HG02884 (cell line): ENCODE measurements around the gene RALA.

Source experiments
- ATAC-seq: cut with Tn5 transposase; IDR thresholded peaks from one replicate; pipeline ENCODE4 v1.9.1; 2021; ENCODE audit warnings: mild to moderate bottlenecking, moderate library complexity; ENCODE audit not compliant: unreplicated experiment

RALA gene

DNA sequence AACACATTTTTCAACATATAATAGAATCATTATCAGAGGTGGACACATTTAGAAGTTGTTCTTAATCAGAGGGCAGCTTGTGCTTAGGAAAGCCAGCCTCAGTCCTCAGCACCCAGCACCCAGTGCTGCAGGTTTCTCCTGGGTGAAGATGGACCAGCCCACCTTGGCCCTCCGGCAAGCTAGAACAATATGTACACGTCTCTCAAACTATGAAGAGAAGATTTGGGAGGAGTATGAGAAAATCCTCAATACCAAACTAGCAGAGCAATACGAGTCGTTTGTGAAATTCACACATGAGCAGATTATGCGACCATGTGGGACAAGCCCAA, 13.5 kb upstream of the RALA start:
- ATAC-seq = no peak

DNA sequence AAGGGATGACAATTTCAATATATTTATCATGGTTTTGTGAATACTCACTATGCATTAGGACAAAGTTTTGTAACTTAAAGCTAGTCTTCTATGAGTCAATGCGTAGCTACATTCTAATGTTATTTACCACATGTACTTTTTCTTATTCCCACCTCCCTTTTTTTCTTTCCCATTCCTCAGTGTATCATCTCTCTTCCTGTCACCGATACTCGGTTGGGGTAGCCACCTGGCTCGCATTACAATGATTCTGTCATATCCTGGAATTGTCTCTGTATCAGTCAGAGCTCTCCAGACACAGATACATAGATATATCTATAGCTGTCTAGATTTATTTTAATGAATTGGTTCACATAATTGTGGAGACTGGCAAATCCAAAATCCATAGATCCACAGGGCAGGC, 9.8 kb upstream of the RALA start:
- no peak for ATAC-seq

DNA sequence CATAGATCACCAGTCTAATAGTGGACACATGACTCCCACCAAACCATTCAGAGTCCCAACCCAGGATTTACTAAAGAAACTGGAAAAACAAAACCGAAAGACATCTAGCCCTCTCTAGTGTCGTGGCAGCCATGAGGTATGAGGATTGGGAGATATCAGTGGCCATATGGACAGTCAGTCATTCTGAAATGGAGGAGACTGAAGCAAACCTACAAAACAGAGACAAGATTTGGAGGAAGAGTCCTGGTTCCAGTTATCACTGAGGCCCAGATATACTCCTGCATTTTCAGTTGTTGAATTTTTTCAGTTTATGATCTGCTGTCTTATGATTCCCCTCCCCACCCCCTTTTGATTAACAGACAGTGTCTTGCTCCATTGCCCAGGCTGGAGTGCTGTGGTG, 9.1 kb upstream of the RALA start:
- ATAC-seq = no peak

DNA sequence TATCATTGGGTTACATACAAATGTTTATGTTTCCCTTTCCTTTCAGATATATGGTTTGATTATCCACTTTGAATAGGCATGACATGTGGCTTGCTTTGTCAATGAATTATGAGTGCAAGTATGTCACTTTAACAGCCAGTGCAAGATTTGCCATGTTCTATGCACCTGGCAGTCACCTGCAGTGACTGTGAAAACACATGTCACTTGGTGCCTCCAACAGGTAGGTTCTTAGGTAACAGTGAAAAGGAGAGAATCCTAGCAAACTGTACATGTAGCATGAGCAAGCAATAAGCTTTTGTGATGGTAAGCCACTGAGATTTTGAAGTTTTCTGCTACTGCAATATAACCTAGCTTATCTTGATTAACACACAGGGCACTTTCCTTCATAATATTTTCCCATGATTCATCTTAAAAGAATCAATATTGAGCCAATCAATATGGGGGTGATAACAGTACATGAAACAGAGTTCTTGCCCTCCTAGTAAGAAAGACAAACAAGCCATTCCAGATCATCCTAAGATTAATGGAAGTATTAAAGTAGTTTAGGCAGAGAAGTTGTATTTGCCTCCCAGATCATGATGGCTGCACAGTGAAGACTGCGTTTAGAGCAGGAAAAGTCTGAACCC, 7.9 kb upstream of the RALA start:
- no peak for ATAC-seq

DNA sequence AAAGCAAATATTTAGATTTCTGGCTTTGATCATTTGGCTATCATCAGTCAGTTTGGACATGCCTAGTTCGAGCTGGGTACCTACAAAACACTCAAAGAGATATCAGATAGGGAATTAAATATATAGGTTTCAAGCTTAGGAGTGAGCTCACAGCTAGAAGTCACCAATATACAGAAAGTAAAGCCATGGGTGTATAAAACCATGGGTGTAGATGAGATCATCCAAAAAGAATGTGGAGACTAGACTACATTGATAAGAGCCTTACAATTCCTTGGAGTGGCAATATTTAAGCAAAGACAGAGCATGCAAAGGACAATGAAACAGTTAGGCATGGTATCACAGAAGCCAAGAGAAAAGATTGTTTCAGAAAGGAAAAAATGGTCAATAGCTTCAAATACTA, 7.2 kb upstream of the RALA start:
- ATAC-seq = no peak

DNA sequence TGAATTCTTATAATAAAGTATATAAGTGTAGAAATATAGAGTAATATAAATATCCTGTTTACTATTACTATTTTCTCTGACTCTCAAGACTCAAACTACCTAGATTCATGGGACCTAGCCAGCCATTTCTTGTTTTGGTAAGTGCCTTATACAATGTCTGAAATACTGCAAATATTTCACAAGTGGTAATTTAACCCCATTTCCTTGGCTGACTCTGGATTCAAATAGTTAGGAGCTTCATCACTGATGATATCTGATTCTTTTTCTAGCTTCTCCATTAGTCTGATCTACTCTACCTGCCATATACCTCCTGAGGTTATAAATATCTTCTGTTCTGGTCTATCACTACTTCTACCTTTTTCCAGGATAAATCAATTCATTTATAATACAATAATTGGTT, 6.4 kb upstream of the RALA start:
- ATAC-seq = no peak

DNA sequence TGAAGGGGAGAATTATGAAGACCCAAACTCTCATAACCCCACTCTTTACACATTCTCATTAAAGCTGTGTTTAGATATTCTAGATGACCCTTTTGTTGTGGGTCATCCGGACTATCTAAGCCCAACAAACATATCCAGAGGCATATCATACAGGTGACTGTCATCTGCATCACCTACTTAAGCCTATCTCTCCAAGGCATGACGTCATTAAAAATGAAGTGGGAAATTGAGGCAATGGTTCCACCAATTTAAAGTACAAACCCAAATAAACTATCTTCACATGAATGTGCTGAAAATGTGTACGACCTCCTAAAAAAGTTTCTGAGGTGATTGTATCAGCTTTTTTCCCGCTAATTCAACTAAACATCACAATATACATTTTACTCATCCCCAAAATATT, 4.5 kb upstream of the RALA start:
- ATAC-seq = no peak

DNA sequence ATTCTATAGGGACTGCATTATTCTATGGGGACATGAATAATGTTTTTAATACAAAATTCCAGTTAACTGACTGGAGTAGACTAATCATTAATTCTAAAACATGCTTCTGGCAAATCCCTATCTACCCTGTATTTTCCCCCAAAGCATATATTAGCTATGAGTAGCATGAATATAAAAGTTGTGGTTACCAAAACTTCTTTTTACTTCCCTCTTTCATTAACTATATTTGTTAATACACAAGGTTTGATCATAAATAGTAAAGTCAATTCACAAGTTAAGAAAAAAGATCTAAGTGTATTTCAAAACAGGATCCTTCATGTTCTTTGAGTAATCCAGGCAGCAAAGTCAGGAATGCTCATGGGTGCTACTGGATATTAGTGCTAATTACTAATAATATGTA, 2.9 kb upstream of the RALA start:
- ATAC-seq = no peak

DNA sequence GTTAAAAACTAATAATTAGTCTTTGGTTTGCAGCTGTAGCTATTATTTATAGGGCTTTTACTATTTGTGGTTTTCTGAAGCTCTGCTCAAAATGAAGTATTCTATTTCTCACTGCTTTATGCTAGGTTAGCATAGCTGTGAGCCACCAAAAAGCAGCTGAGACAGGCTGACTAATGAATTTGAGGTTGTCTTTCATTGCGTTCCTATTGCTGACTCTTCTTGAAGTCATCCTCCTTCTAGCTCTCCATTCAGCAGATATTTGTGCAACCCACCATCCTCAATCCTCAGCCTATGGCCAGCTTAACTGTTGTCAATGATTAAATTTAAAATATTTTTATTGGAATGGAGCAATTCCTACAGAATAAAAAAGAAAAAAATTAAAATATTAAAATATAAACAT, 2.1 kb upstream of the RALA start:
- no peak for ATAC-seq

DNA sequence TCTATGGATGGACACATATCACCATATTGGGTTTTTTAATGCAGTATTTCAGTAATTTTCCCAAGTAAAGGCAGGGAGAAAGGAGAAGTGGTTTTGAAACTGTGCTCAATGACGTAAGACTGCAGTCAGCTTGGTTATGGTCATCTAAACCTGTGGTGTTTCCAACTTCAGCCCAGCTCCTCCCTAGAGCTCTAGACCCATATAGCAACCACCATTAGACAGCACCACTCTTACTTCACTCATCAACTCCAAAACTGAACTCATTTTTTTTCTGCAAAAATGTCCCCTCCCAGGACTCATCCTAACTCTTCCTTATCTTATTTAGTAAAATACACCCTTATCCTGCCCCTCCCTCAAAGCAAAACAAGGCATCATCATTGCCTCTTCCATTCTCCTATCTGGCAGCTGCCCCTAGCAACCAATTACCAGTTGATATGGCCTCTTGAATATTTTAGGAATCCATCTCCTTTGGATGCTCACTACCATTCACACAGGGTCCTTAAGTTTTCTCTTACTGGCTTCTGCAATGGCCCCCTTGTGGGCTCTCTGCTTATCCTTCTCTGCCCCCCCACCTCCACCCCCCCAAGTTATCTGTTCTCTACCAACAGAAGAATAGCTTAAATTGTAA, 1.5 kb upstream of the RALA start:
- no peak for ATAC-seq

DNA sequence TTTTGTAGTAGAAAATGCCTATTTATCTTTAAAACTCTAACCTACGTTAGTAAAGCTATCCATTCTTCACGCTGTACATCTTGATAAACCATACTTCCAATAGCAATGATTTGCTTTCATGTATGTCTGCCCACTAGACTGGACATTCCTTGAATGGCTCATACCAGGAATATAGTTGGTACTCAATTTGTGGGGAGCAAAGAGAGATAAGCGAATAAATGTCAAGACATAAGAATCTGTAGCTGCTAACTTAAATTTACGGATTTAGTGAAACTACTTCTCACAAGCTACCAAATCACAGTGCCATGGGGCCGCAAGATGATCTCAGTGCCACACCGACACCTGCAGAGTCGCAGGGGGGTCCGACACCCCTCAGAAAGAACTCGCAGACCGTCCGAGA, 763 bp upstream of the RALA start:
- ATAC-seq = no peak

DNA sequence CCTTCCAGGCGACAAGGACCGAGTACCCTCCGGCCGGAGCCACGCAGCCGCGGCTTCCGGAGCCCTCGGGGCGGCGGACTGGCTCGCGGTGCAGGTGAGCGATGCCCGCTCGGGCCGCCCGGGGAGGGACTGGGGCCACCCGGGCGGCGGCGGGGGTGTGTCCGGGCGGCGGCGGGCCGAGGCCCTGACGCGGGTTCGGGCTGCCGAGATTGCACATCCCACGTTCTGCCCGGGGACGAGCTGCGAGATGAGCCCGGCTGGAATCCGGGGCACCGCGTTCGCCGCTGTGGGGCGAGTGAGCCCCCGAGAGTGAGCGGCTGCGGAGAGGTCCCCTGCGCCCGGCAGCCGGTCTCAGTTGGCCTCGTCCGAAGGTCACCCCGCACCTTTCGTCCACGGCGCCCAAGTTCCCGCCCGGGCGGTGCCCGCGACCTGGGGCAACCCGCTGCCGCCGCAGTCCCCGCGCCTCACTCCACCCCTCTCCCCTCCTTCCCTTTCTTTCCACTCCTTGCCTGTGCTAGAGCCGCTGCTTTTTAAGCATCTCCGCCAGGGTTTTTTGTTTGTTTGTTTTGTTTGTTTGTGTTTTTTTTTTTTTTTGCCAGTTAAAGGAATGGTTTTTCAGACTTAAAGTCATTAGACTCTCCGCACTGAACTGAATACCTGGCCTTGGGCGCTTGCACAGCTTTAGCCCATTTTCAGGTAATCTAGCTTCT, 515 bp downstream of the RALA start:
- peak; percentile 33 for ATAC-seq

DNA sequence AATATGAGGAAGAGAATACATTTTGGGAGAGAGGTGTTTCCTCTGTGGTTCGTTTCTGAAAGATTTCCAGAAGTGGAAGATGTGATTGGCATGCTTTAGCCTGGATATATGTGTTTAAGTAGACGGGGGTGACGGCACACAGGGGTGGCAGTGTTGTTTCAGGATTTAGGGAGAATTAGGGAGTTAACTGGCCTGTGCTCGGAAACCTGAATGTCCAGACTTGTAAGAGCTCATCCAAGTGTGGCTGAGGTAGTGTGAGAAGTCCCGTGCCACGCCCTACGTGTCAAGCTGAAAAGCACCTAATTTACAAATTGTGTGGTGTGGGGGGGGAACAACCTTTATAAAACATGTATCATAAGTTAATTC, 1.1 kb downstream of the RALA start:
- no peak for ATAC-seq

DNA sequence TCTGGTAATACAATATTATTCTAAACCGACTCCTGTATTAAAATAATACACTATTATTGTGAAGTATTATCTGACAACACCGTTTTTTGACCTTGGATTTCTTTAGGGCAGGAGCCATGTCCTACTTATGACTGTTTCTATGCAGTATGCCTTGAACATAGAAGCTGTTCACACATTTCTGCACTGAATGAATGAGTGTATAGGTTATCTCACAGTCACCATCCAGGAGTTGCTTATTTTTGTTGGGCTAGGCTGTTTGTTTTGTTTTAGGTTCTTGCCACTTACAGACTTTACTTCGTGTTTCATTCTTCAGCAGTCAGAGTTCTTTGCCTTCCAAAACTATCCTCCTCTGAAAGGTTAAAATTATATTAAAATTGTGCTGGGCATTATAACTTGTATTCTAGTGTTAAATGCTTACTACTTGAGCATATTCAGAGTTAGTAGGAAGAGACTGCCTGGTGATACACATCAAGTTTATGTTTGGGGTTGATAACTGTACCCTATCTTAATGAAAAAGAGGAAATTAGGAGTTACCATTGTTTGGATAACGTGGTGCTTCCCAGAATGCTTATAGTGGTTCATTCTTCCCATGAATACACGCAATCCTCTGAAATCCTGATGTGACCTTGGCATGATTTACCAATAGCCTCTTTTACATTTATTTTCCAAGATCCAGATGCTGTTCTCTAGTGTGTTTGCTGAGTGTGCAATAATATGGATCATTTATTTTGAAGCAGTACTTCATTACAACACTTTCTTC, 1.7 kb downstream of the RALA start:
- no peak for ATAC-seq

DNA sequence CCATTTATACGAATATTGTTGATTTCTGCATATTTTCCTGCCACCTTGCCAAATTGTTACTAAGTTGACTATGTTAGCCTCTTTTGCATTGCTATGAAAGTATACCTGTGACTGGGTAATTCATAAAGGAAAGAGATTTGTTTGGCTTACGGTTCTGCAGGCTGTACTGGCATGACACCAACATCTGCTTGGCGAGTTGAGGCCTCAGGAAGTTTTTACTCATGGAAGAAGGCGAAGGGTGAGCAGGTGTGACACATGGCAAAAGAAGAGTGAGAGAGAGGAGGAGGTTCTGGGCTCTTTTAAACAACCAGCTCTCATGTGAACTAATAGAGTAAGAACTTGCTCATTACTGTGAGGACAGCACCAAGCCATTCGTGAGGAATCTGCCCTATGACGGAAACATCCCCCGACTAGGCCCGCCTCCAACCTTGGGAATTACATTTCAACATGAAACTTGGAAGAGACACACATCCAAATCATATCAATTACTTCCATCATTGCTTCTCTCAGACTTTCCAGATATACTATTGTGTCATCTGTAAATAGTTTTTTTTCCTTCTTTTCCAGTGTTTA, 8.4 kb downstream of the RALA start:
- ATAC-seq = no peak

DNA sequence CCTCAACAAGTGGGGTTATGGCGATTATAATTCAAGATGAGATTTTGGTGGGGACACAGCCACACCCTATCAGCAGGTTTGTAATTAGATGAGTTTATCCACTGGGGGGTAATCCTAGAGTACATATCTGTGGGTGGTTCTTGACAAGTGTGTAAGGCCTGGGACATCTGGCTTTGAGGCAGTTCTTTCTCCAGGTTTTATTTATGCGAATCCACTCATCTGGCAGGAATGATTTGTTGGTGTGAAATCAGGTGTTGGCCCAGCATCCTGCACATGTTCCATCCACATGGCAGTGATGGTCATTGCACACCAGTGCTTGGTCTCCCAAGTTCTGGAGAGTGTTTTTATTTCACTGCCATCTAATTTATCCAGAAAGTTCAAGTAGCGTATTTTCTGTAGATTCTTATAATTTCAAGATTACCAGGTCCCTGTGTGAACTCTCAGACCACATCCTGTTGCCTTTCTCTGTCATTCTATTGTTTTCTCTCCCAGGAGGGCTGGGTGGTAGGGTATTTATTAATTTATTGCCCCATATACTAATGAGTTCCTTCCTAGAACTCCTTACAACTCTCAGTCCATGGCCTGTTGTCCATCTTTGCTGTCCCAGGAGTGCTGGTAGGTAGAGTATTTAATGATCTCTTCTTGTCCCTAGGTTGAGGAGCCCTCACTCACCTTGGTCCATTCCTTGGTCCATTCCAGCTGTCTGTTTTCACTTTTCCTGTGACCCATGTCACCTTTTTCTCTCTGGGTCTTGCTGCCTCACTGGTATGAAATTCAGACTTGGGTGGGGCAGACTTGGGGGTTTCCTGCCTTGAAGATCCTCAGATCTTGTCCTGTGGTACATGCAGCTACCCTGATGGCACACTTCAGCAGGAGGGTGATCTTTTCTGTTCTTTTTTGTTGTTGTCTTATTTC, 10.4 kb downstream of the RALA start:
- no peak for ATAC-seq

DNA sequence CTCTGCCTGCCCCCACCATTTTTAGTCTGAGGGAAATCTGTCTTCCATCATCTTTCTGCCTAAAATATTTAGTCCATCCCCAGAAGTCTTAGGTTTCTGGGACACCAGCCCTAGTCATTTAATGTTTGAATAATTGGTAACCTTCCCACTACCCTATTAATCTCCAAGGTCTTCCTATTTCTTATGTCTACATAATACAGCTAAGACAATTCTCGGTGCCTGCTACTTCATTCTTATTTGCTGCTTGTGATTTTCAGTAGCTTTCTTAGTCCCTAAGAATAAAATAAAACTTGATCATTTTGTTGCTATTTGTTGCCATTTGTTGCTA, 11.1 kb downstream of the RALA start:
- no peak for ATAC-seq

DNA sequence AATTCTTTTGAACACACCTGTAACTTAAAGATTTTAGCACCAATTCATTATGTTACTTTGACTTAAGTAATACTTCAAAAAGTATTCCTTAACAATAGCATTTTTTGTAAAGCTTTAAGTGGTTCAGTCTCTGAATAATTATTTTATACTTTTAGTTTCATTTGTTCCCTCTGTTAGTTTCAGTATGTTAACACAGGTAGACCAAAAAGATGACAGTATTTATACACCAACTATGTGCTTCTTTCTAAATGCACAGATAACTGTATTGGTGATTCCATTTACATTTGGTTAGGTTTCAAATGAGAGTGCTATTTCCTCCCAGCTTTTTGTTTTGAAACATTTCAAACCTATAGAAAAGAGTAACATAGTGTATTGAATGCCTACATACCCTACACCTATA, 14.0 kb downstream of the RALA start:
- ATAC-seq = no peak

DNA sequence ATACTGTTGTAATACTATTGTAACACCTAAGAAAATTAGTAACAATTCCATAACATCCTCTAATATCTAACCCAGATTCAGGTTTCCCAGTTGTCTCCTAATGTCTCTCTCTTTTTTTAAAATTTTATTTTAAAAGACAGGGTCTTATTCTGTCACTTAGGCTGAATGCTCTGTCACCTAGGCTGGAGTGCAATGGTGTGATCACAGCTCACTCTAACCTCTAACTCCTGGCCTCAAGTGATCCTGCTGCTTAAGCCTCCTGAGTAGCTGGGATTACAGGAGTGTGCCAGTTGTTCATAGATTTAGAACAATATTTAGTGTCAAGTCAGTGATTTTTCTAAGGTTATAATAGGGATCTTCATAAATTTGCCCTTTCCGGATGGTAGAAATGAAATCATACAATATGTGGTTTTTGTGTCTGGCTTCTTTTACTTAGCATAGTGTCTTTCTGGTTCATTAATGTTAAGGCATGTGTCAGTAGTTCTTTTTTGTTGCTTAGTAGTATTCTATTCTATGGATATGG, 14.7 kb downstream of the RALA start:
- no peak for ATAC-seq

DNA sequence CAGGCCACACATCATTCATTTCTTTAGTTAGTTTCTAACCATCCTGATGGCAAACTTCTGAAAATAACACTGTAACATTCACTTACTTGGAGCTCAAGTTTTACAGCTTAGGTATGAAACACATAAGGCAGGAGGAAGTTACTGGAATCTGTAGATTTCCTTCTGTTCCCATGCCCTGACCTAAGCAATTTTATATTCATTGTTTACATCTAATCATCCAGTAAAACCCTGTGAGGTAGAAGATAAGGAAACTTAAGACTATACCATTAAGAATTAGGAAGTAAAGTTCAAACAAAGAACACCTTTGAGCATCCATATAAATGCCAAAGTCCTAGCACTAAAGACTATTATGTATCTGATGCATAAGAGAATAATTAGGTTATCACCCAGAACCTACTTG, 19.5 kb downstream of the RALA start:
- ATAC-seq = no peak

DNA sequence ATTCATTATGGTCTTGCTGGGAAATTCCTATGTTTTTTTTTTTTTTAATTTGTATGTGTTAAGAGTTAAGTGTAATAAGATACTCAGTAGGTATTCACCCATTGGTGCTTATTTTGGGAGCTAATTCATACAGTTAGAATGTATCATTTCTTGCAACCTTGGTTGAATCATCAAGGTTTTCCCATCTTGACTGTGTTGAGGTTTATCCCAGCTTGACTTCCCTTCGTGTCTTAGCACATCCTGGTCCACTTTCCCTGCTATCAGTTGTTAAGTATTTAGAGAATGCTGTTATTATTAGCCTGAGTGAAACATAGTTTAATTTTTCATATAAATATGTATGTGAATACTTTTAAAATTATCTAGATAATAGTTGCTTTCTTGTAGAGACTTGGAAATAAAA, 20.8 kb downstream of the RALA start:
- no peak for ATAC-seq
